Osteocyte (in vitro differentiated cells): ENCODE data around the gene RAC2. TPM values are rescaled to one million over a fixed set of nuclear protein-coding genes. Genes with fewer than 3 reads are reported as not detected.

Experiments
- DNase-seq: peaks from one replicate; pipeline ENCODE4 v3.0.0; 2021; ENCODE audit warnings: mixed read lengths; ENCODE audit not compliant: unreplicated experiment; ENCODE audit errors: extremely low spot score
- H3K27ac Mint-ChIP-seq: one replicate; pipeline ENCODE4 v1.8.0; 2021; ENCODE audit warnings: mild to moderate bottlenecking, mixed read lengths; ENCODE audit not compliant: unreplicated experiment
- H3K27me3 Mint-ChIP-seq: one replicate; pipeline ENCODE4 v1.8.0; 2021; ENCODE audit warnings: mixed read lengths; ENCODE audit not compliant: unreplicated experiment
- H3K36me3 Mint-ChIP-seq: one replicate; pipeline ENCODE4 v1.8.0; 2021; ENCODE audit warnings: mixed read lengths; ENCODE audit not compliant: unreplicated experiment
- H3K4me1 Mint-ChIP-seq: one replicate; pipeline ENCODE4 v1.8.0; 2021; ENCODE audit warnings: mixed read lengths; ENCODE audit not compliant: unreplicated experiment
- H3K4me3 Mint-ChIP-seq: one replicate; pipeline ENCODE4 v1.8.0; 2021; ENCODE audit warnings: mild to moderate bottlenecking, moderate library complexity, mixed read lengths; ENCODE audit not compliant: unreplicated experiment
- H3K9me3 Mint-ChIP-seq: one replicate; pipeline ENCODE4 v1.8.0; 2021; ENCODE audit warnings: mixed read lengths; ENCODE audit not compliant: unreplicated experiment
- CTCF ChIP-seq: fragments of 200-600 bp; sonication (generic); IDR thresholded peaks from 2 replicates; pipeline ENCODE4 v1.5.0; 2021; ENCODE audit warnings: antibody characterized with exemption, mild to moderate bottlenecking, moderate library complexity
- total RNA-seq: library from RNA; stranded (reverse); gene quantifications from 2 replicates; pipeline ENCODE4 v1.2.1, GENCODE V29; 2021

The RAC2 gene
- total RNA-seq, 1 donor from 2014 or later = not detected

GRCh38 chr22:37215890-37216289, 28.2 kb downstream of the RAC2 start:
- Mint-ChIP-seq H3K9me3 (no peaks in the 10 kb centered on the region), H3K36me3 (no peaks in the 10 kb centered on the region), H3K4me1 (peaks cover 18% of the 10 kb centered on the region), H3K27me3 (peaks cover 52% of the 10 kb centered on the region), H3K27ac (no peak overlapping the region), H3K4me3 (no peak overlapping the region)
- no peak for TF ChIP-seq CTCF
- DNase-seq = no peak

- TF ChIP-seq CTCF = no peak
- H3K27ac Mint-ChIP-seq = no peak overlapping the region
- no peaks in the 10 kb centered on the region for H3K36me3 Mint-ChIP-seq
- no peak for DNase-seq
- H3K4me3 Mint-ChIP-seq = no peak overlapping the region
- H3K9me3 Mint-ChIP-seq = no peaks in the 10 kb centered on the region
- H3K27me3 Mint-ChIP-seq = peaks cover 48% of the 10 kb centered on the region
- H3K4me1 Mint-ChIP-seq = peaks cover 18% of the 10 kb centered on the region
Measured at GRCh38 chr22:37214731-37215030, 29.4 kb downstream of the RAC2 start.

- H3K36me3 Mint-ChIP-seq = no peaks in the 10 kb centered on the region
- no peak for DNase-seq
- no peak overlapping the region for H3K27ac Mint-ChIP-seq
- H3K9me3 Mint-ChIP-seq = no peaks in the 10 kb centered on the region
- H3K27me3 Mint-ChIP-seq = peaks cover 43% of the 10 kb centered on the region
- peaks cover 18% of the 10 kb centered on the region for H3K4me1 Mint-ChIP-seq
- no peak overlapping the region for H3K4me3 Mint-ChIP-seq
- TF ChIP-seq CTCF = no peak
Measured at GRCh38 chr22:37213941-37214730, 29.9 kb downstream of the RAC2 start.

- DNase-seq = no peak
- no peaks in the 10 kb centered on the region for H3K9me3 Mint-ChIP-seq
- no peak overlapping the region for H3K27ac Mint-ChIP-seq
- H3K4me3 Mint-ChIP-seq = no peak overlapping the region
- H3K4me1 Mint-ChIP-seq = peaks cover 18% of the 10 kb centered on the region
- no peak for TF ChIP-seq CTCF
- H3K27me3 Mint-ChIP-seq = peaks cover 37% of the 10 kb centered on the region
- no peaks in the 10 kb centered on the region for H3K36me3 Mint-ChIP-seq
Measured at GRCh38 chr22:37213218-37213855, 30.7 kb downstream of the RAC2 start.

- Mint-ChIP-seq H3K27me3 (peaks cover 31% of the 10 kb centered on the region), H3K9me3 (no peaks in the 10 kb centered on the region), H3K4me1 (peaks cover 18% of the 10 kb centered on the region), H3K27ac (no peak within 1 kb of the TSS), H3K4me3 (no peak within 1 kb of the TSS), H3K36me3 (no peaks in the 10 kb centered on the region)
- peak; percentile 85 for DNase-seq
- TF ChIP-seq CTCF = no peak
Measured at GRCh38 chr22:37212174-37212906, 31.7 kb downstream of the RAC2 start, which contains the start of gene SSTR3. Gene SSTR3 (minus strand): TSS chr22:37212477. CDS start chr22:37207803, 4,674 bp downstream.
